Measurements from ENCODE around the gene SYNDIG1.

Gene SYNDIG1

GRCh38 chr20:24679448-24680047, 210.1 kb downstream of the SYNDIG1 start:
- no peak for DNase-seq

- no peak for DNase-seq
These were observed 212.4 kb downstream of the SYNDIG1 start for GRCh38 chr20:24681634-24682495.

- no peak for DNase-seq
These were observed 213.1 kb downstream of the SYNDIG1 start for GRCh38 chr20:24682496-24682985.

GRCh38 chr20:24683676-24684075, 214.2 kb downstream of the SYNDIG1 start:
- no peak for DNase-seq

GRCh38 chr20:24684421-24684871, 215.0 kb downstream of the SYNDIG1 start:
- DNase-seq = no peak

- DNase-seq = no peak
These were observed 215.7 kb downstream of the SYNDIG1 start for GRCh38 chr20:24684956-24685691.

GRCh38 chr20:24685736-24686135, 216.3 kb downstream of the SYNDIG1 start:
- DNase-seq = no peak

GRCh38 chr20:24686156-24686555, 216.7 kb downstream of the SYNDIG1 start:
- DNase-seq = no peak

GRCh38 chr20:24690408-24690807, 221.0 kb downstream of the SYNDIG1 start:
- no peak for DNase-seq

- DNase-seq = no peak
These were observed 222.5 kb downstream of the SYNDIG1 start for GRCh38 chr20:24691901-24692351.

GRCh38 chr20:24692446-24693200, 223.2 kb downstream of the SYNDIG1 start:
- DNase-seq = no peak

- no peak for DNase-seq
These were observed 224.2 kb downstream of the SYNDIG1 start for GRCh38 chr20:24693466-24694156.

- no peak for DNase-seq
These were observed 224.8 kb downstream of the SYNDIG1 start for GRCh38 chr20:24694157-24694726.

- no peak for DNase-seq
These were observed 225.5 kb downstream of the SYNDIG1 start for GRCh38 chr20:24694727-24695528.

GRCh38 chr20:24695529-24696225, 226.2 kb downstream of the SYNDIG1 start:
- DNase-seq = no peak

GRCh38 chr20:24696396-24696795, 227.0 kb downstream of the SYNDIG1 start:
- no peak for DNase-seq

- no peak for DNase-seq
These were observed 228.0 kb downstream of the SYNDIG1 start for GRCh38 chr20:24697411-24697810.

GRCh38 chr20:24698189-24698588, 228.8 kb downstream of the SYNDIG1 start:
- no peak for DNase-seq

GRCh38 chr20:24698706-24699206, 229.3 kb downstream of the SYNDIG1 start:
- no peak for DNase-seq
